A204.1 (cell line): ENCODE measurements around the gene PSAT1.
A peak's percentile ranks its signal among the peaks of the same experiment; 100 is the strongest.
"Not testable (repeated sequence)": the region's sequence is repeated elsewhere in the genome, so short reads cannot be mapped to it uniquely, and the experiment has no call there.

ENCODE experiments used
- FAIRE-seq: peaks from 2 replicates; lab custom pipeline; 2012; peaks lifted over from hg19 to GRCh38; lab: Jason Lieb, UNC

The PSAT1 gene

GRCh38 chr9:78296893-78297671 is at the start of gene PSAT1:
PSAT1 (plus strand) TSS chr9:78297125; CDS start chr9:78297211, 86 bp downstream.
- FAIRE-seq = peak; percentile 92

GRCh38 chr9:78248635-78249034 is 48.3 kb upstream of the PSAT1 start:
- no peak for FAIRE-seq

- FAIRE-seq = peak; percentile 72
These were observed 47.4 kb upstream of the PSAT1 start for GRCh38 chr9:78249542-78249941.

- peak; percentile 70 for FAIRE-seq
These were observed 44.3 kb upstream of the PSAT1 start for GRCh38 chr9:78252616-78253015.

GRCh38 chr9:78253285-78253684 is 43.6 kb upstream of the PSAT1 start:
- FAIRE-seq = no peak

GRCh38 chr9:78261403-78262001 is 35.4 kb upstream of the PSAT1 start:
- FAIRE-seq = peak; percentile 98

GRCh38 chr9:78262655-78263054 is 34.3 kb upstream of the PSAT1 start:
- no peak for FAIRE-seq

- FAIRE-seq = no peak
These were observed 29.0 kb upstream of the PSAT1 start for GRCh38 chr9:78267889-78268288.

- no peak for FAIRE-seq
These were observed 27.1 kb upstream of the PSAT1 start for GRCh38 chr9:78269784-78270183.

- FAIRE-seq = no peak
These were observed 24.6 kb upstream of the PSAT1 start for GRCh38 chr9:78272307-78272706.

GRCh38 chr9:78273761-78274160 is 23.2 kb upstream of the PSAT1 start:
- FAIRE-seq = no peak

- no peak for FAIRE-seq
These were observed 18.6 kb upstream of the PSAT1 start for GRCh38 chr9:78278177-78278777.

- FAIRE-seq = no peak
These were observed 18.1 kb upstream of the PSAT1 start for GRCh38 chr9:78278801-78279200.

- FAIRE-seq = no peak
These were observed 15.8 kb upstream of the PSAT1 start for GRCh38 chr9:78280982-78281668.

GRCh38 chr9:78284181-78284580 is 12.7 kb upstream of the PSAT1 start:
- FAIRE-seq = not testable (repeated sequence)

- FAIRE-seq = no peak
These were observed 10.8 kb upstream of the PSAT1 start for GRCh38 chr9:78286125-78286524.

- FAIRE-seq = no peak
These were observed 10.0 kb upstream of the PSAT1 start for GRCh38 chr9:78286946-78287388.

- FAIRE-seq = no peak
These were observed 8.6 kb upstream of the PSAT1 start for GRCh38 chr9:78288214-78288892.

- no peak for FAIRE-seq
These were observed 7.5 kb upstream of the PSAT1 start for GRCh38 chr9:78289474-78289873.

- FAIRE-seq = no peak
These were observed 5.5 kb upstream of the PSAT1 start for GRCh38 chr9:78291240-78291925.

GRCh38 chr9:78292026-78292425 is 4.9 kb upstream of the PSAT1 start:
- no peak for FAIRE-seq
